HG03558 (cell line): ENCODE results near the gene SLC6A8.
"Not testable (repeated sequence)": the region's sequence is repeated elsewhere in the genome, so short reads cannot be mapped to it uniquely, and the experiment has no call there.

Source experiments
- ATAC-seq: cut with Tn5 transposase; IDR thresholded peaks from one replicate; pipeline ENCODE4 v1.9.1; 2021; ENCODE audit warnings: moderate number of reproducible peaks; ENCODE audit not compliant: unreplicated experiment; ENCODE audit errors: extremely low read depth

SLC6A8 gene

GRCh38 chrX:153670748-153671588, 16.8 kb upstream of the SLC6A8 start:
- ATAC-seq = no peak

DNA sequence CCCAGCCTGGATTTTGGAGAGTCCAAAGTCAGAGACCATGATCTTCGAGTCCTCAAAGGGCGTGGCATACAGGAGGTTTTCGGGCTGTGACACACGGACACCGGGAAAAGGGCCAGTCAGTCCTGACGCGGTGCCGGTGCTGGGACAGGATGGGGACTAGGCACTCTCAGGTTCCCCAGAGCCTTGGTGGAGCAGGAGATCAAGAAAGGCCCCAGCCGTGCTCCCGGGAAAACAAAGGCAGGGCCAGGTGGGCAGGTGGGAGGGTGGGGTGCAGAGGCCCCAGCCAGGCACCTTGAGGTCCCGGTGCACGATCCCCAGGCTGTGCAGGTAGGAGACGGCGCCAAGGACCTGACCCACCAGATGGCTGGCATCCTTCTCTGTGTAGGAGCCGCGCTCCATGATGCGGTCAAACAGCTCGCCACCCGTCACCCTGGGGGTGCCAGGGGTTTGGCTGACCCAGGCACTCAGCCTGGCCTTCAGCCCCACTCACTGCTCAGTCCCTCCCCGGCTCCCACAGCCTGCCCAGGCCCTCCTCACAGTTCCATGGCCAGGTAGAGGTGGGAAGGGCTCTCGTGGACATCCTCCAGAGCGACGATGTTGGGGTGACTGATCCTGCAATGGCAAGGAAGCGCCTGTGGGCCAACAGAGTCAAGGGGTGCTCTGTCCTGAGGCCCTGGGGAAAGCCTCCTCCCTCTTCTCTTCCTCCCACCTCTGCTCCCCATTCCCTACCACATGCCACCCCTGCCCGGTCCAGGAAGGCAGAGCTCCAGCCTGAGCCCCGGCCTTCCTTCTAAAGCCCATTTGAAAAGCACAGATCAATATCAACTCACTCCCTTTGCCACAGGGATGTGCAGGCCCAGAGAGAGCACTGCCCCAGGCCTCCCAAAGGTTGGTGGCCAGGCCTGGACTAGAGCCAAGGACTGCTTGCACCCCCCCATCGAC, 15.9 kb upstream of the SLC6A8 start:
- no peak for ATAC-seq

- ATAC-seq = no peak
Measured at GRCh38 chrX:153672531-153673427, 14.9 kb upstream of the SLC6A8 start.

- no peak for ATAC-seq
Measured at GRCh38 chrX:153673428-153674218, 14.1 kb upstream of the SLC6A8 start, which contains the start of gene PNCK. TSS of gene PNCK (minus strand) at chrX:153673813. CDS start at chrX:153673076, 737 bp downstream.

GRCh38 chrX:153674219-153674851, 13.4 kb upstream of the SLC6A8 start:
- no peak for ATAC-seq

GRCh38 chrX:153681175-153681574, 6.6 kb upstream of the SLC6A8 start:
- no peak for ATAC-seq

GRCh38 chrX:153683486-153683885, 4.2 kb upstream of the SLC6A8 start:
- not testable (repeated sequence) for ATAC-seq

DNA sequence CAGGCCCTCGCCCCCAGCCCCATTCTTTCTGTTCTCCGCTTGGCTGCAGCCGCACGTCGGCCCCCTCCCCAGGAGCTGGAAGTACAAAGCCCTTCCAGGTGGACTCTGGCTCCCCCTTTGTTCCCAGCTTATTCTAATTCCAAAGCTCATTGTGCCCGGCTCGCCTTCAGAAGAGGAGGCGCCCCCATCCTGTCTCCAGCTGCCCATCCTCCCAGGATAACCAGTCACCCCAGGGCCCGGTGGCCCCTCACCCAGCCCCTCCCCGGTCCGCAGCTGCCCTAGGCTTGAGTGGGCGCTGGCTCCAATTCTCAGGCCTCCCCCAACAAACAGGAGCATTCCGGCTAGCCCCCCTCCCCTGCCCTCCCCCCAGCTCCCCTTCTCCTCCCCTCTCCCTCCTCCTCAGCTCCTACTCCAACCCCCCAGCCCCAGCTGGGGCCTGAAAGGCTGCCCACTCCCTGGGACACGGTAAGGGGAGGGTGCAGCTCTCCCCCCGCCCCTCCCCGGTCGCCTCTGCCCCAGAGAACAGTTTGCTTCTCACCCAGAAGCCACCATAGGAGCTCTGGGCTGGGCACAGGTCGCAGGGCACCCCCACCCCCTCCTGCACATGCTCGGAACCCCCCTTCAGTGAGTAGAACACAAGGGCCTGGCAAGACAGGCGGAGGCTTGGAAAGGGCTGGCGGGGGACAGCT, 3.1 kb upstream of the SLC6A8 start:
- no peak for ATAC-seq

DNA sequence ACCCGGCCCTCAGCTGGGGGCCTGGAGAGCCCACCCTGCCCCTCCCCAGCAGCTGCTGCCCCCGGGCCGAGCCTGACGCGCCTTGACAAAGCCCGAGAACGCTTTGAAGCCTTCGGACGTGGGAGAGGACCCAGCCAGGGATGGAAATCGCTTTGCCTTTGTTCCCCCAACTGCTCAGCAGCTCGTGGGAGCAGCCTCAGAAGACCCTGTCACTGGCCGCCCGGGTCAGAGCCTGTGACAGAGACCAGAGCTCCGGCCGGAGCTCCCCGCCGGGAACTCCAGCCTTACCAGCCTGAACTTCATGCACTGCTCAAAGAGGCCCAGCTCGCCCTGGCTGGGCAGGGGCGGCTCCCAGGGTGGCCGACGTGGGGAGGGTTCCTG, 2.6 kb upstream of the SLC6A8 start:
- ATAC-seq = no peak

- no peak for ATAC-seq
Measured at GRCh38 chrX:153685751-153686696, 1.7 kb upstream of the SLC6A8 start.

- no peak for ATAC-seq
Measured at GRCh38 chrX:153686711-153687110, 1.0 kb upstream of the SLC6A8 start.

- no peak for ATAC-seq
Measured at GRCh38 chrX:153688071-153688470, 345 bp downstream of the SLC6A8 start.

GRCh38 chrX:153688506-153688905, 780 bp downstream of the SLC6A8 start:
- no peak for ATAC-seq

DNA sequence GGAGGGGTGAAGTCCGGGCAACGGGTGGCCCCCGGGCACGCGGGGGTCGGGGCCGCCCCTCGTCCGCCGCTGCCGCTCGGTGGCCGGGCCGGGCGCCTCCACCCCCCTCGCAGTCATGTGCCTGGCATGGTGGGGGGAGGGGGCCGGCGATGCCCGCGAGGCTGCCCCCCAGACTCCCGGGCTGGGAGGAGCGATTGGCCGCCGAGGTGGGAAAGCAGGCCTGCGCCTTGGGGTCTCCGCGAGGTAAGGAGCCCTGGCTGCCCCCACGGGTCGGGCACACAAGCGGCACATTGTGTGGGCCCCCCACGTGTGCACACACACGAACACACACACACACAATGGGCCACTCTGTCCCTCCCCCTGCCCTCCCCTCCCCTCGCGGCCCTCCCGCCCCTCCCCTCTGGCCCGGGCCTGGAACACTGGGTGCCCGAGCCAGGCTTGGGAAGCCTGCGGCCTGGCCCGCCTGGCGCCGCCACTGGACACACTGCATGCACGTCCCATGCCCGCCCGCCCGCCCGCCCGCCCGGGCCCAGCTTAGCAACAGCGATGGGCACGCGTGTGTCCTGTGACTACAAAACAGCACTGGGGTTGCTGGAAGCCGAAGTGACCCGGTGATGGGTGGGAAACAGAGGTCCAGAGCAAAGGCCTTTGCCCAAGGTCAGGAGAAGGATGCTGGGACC, 1.3 kb downstream of the SLC6A8 start:
- ATAC-seq = no peak

DNA sequence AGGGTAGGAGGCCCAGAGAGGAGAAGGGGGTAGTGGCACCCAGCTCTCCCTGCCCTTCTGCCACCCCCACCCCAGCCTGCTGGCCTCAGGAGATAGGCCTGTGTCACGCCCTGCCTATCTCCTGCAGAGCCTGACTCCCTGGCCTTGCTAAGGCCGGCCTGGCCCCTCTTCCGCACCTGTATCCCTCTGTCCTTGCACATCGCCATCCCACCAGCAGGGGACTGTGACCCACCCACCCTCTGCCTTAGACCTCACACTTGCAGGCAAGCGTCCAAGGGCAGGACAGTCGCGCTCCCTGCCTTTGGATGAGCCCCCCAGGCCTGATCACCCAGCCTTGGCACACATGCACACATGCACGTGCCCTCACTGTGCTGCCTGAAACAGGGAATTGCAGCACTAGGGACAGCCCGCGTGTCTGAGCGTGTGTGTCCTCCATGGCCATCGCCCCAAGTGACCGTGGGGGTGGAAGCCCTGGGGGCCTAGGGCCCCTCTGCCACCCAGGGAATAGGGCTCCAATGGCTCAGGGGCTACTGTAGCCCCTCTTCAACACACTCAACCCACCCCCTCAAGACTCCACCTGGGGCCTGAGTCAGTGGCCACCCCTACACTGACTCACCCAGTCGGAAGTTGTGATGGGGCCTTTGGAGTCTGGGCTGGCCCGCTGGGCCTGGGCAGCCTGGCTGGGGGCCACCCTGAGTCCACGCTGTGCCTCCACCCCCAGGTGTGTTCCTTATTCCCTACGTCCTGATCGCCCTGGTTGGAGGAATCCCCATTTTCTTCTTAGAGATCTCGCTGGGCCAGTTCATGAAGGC, 2.1 kb downstream of the SLC6A8 start:
- ATAC-seq = no peak

- ATAC-seq = no peak
Measured at GRCh38 chrX:153690466-153690865, 2.7 kb downstream of the SLC6A8 start.
